Cardiac fibroblast (primary cell): ENCODE data around the gene KRTAP2-2.
"Not testable (repeated sequence)": the region's sequence is repeated elsewhere in the genome, so short reads cannot be mapped to it uniquely, and the experiment has no call there.

Experiments
- DNase-seq, 2 donors: peaks; one replicate each; pipeline versions ENCODE4 v3.0.0 to v3.0.0-alpha.2; 2010; ENCODE audit warnings: low read depth in 2 of 2
- H3K4me3 ChIP-seq, 2 donors: replicated peaks in 1 of 2; 1 replicate in 1 of 2; 2 replicates in 1 of 2; pipeline ENCODE4 v1.5.1; 2011; ENCODE audit warnings: low read depth in 2 of 2, low read length in 2 of 2, mild to moderate bottlenecking in 2 of 2, moderate library complexity in 1 of 2
- CTCF ChIP-seq: IDR thresholded peaks from one replicate; pipeline ENCODE4 v1.5.1; 2011; ENCODE audit warnings: low read depth, mild to moderate bottlenecking, low read length, inconsistent platforms

The KRTAP2-2 gene

GRCh38 chr17:41055130-41055529 lies at the start of gene KRTAP2-2:
Gene KRTAP2-2, minus strand, starts transcription at chr17:41055230. Its CDS starts 19 bp downstream, at chr17:41055211.
- not testable (repeated sequence) for H3K4me3 ChIP-seq, DNase-seq

- DNase-seq = peak in 1 of 2 donors; percentile 50
- not testable (repeated sequence) for H3K4me3 ChIP-seq
Measured at GRCh38 chr17:41104386-41105038, 49.5 kb upstream of the KRTAP2-2 start.

- peak in 1 of 2 donors; percentile 10 for DNase-seq
- H3K4me3 ChIP-seq = no peak overlapping the region
- no peak for TF ChIP-seq CTCF
Measured at GRCh38 chr17:41103896-41104295, 48.9 kb upstream of the KRTAP2-2 start.

GRCh38 chr17:41101586-41102259 lies 46.7 kb upstream of the KRTAP2-2 start, which contains the start of gene KRTAP4-16:
Gene KRTAP4-16, minus strand, starts transcription at chr17:41102209. Its CDS starts 0 bp downstream, at chr17:41102209.
- no peak for DNase-seq
- no peak for TF ChIP-seq CTCF
- no peak within 1 kb of the TSS for H3K4me3 ChIP-seq

GRCh38 chr17:41099682-41100480 lies 44.9 kb upstream of the KRTAP2-2 start:
- DNase-seq = peak; percentile 1 to 46
- H3K4me3 ChIP-seq = not testable (repeated sequence)

- TF ChIP-seq CTCF = no peak
- no peak overlapping the region for H3K4me3 ChIP-seq
- DNase-seq = no peak
Measured at GRCh38 chr17:41098481-41098880, 43.5 kb upstream of the KRTAP2-2 start.

- no peak within 1 kb of the TSS for H3K4me3 ChIP-seq
- TF ChIP-seq CTCF = no peak
- no peak for DNase-seq
Measured at GRCh38 chr17:41098042-41098441, 43.0 kb upstream of the KRTAP2-2 start, which contains the start of gene KRTAP4-8. Gene KRTAP4-8, minus strand, starts transcription at chr17:41098142. Its CDS starts 58 bp downstream, at chr17:41098084.

- no peak for TF ChIP-seq CTCF
- DNase-seq = no peak
- no peak overlapping the region for H3K4me3 ChIP-seq
Measured at GRCh38 chr17:41096055-41096454, 41.0 kb upstream of the KRTAP2-2 start.

- not testable (repeated sequence) for DNase-seq, H3K4me3 ChIP-seq
Measured at GRCh38 chr17:41088760-41089352, 33.8 kb upstream of the KRTAP2-2 start.

GRCh38 chr17:41084100-41084856 lies 29.2 kb upstream of the KRTAP2-2 start, which contains the start of gene KRTAP4-7:
Gene KRTAP4-7, plus strand, starts transcription at chr17:41084150. Its CDS starts 57 bp downstream, at chr17:41084207.
- not testable (repeated sequence) for DNase-seq, H3K4me3 ChIP-seq

GRCh38 chr17:41083427-41083826 lies 28.4 kb upstream of the KRTAP2-2 start:
- not testable (repeated sequence) for DNase-seq, H3K4me3 ChIP-seq
